Breast epithelium (tissue), 3 donors: ENCODE data around the gene CLDND2.
"Not testable (repeated sequence)": the region's sequence is repeated elsewhere in the genome, so short reads cannot be mapped to it uniquely, and the experiment has no call there.

Experiments
- POLR2A ChIP-seq: fragments of 450-650 bp; IDR thresholded peaks from one replicate; pipeline ENCODE4 v1.6.1; 2016; ENCODE audit warnings: antibody characterized with exemption, mild to moderate bottlenecking, moderate library complexity
- POLR2AphosphoS5 ChIP-seq, 3 donors: sonication (generic); formaldehyde crosslinking; IDR thresholded peaks; one replicate each; pipeline ENCODE4 v1.6.1; 2017; ENCODE audit warnings: antibody characterized with exemption in 3 of 3
- TF ChIP-seq, protein P1 (sequence below), 3 donors: fragments of 450-650 bp; IDR thresholded peaks; one replicate each; pipeline ENCODE4 v1.5.1; 2016 to 2017; ENCODE audit warnings: antibody characterized with exemption in 3 of 3, mild to moderate bottlenecking in 3 of 3, moderate library complexity in 3 of 3

DNA sequence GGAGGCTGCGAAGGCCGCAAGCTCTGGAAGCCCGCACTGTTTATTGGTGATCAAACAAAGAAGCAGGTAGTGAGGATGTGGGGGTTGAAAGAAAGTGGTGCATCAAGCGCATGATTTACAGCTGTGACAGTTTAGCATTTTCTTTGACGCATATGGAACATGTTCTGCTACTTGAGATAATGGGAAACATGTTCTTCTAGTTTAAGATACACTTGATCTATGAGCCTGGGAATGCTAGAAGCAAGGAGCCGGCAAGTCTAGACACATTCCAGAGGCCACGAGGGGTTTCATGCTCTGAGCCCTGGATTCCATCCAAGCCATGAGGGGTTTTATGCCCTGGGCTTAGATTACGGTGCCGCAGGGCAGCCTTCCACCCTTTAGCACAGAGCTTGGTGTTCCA, 28.6 kb upstream of the CLDND2 start:
- not testable (repeated sequence) for TF ChIP-seq POLR2AphosphoS5 (IDR thresholded peaks at IDR 0.05); POLR2A
- TF ChIP-seq, protein P1, sequence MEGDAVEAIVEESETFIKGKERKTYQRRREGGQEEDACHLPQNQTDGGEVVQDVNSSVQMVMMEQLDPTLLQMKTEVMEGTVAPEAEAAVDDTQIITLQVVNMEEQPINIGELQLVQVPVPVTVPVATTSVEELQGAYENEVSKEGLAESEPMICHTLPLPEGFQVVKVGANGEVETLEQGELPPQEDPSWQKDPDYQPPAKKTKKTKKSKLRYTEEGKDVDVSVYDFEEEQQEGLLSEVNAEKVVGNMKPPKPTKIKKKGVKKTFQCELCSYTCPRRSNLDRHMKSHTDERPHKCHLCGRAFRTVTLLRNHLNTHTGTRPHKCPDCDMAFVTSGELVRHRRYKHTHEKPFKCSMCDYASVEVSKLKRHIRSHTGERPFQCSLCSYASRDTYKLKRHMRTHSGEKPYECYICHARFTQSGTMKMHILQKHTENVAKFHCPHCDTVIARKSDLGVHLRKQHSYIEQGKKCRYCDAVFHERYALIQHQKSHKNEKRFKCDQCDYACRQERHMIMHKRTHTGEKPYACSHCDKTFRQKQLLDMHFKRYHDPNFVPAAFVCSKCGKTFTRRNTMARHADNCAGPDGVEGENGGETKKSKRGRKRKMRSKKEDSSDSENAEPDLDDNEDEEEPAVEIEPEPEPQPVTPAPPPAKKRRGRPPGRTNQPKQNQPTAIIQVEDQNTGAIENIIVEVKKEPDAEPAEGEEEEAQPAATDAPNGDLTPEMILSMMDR (IDR thresholded peaks at IDR 0.05): not testable (repeated sequence)
